GM18520 (cell line): Measurements from ENCODE around the gene MDM2.
"Not testable (repeated sequence)": the region's sequence is repeated elsewhere in the genome, so short reads cannot be mapped to it uniquely, and the experiment has no call there.

ENCODE experiments used
- ATAC-seq: cut with Tn5 transposase; IDR thresholded peaks from one replicate; pipeline ENCODE4 v1.9.1; 2021; ENCODE audit not compliant: unreplicated experiment

MDM2 gene

DNA sequence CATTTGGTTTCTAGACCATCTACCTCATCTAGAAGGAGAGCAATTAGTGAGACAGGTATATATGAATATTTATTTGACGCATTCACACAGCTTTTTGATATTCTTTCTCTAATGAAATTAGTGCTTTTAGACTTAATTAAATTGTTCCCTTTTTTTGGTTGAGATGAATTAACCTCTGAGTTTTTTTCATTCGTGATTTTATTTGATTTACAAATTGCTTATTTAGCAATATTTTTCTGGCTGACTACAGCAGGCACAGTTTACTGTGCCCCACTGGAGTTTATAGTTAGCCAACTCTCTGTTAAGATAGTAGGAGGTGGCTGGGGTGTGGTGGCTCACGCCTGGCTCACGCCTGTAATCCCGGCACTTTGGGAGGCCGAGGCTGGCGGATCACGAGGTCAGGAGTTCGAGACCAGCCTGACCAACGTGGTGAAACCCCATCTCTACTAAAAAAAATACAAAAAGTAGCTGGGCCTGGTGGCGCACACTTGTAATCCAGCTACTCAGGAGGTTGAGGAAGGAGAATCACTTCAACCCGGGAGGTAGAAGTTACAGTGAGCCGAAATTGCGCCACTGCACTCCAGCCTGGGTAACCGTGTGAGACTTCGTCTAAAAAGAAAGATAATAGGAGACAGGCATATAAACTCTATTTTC, 16.7 kb downstream of the MDM2 start:
- ATAC-seq, result no peak

DNA sequence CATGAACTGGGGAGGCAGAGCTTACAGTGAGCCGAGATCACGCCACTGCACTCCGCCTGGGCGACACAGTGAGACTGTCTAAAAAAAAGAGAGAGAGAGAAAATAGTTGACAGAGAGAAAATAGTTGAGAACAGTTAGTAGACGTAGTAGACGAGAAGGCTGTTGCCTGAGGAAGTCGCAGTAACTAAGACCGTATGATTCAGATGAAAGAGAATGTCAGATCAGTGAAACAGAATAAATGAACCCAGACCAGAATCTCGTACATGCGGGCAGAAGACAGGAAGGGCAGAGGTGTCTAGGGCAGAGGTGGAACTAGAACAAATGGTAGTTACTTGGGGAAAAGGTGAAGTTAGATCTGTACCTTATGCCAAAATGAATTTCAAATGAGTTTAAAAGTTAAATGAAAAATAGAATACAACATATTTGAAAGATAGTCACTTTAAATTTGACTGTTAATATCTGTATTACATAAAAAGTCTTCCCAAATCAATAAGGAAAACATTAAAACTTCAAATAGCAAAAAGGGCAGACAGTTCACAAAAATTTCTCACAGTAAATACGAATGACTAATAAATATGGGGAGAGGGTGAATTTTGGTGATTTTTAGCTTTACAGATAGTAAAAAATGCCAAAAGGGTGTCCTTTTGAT, 17.7 kb downstream of the MDM2 start:
- ATAC-seq, result no peak

DNA sequence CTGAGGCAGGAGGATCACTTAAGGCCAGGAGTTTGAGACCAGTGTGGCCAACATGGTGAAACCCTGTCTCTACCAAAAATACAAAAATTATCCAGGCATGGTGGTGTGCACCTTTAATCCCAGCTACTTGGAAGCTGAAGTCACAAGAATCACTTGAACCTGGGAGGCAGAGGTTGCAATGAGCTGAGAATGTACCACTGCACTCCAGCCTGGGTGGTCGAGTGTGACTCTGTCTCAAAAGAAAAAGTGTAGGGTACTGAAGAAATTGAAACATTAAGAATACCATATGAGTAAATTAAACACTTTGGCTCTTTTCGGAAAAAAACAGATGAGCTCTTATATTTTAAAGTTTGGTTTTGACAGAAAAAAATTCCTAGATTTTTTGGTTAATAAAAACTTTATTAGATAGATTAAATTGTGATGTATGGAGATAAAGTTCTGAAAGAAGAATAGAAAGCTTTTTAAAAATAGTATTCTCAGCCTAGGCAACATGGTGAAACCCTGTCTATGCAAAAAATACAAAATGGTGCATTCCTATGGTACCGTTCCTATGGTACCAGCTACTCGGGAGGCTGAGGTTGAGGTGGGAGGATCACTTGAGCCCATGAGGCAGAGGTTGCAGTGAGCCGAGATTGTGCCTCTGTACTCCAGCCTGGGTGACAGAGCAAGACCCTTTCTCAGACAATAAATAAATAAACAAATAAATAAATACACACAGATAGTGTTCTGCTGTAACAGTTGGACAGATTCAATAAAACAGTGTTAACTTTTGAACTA, 20.1 kb downstream of the MDM2 start:
- ATAC-seq, result no peak

DNA sequence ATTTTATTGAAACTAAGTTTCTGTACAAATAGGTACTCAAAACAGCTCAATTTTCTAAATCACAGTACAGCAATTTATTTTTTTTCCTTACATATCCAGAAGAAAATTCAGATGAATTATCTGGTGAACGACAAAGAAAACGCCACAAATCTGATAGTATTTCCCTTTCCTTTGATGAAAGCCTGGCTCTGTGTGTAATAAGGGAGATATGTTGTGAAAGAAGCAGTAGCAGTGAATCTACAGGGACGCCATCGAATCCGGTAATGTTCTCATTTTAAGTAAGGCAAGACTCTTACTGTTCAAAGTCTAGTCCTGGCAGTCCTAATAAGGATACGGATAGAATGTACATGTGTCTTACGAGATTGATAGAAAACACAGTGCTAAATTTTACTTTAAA, 20.7 kb downstream of the MDM2 start:
- ATAC-seq, result no peak

DNA sequence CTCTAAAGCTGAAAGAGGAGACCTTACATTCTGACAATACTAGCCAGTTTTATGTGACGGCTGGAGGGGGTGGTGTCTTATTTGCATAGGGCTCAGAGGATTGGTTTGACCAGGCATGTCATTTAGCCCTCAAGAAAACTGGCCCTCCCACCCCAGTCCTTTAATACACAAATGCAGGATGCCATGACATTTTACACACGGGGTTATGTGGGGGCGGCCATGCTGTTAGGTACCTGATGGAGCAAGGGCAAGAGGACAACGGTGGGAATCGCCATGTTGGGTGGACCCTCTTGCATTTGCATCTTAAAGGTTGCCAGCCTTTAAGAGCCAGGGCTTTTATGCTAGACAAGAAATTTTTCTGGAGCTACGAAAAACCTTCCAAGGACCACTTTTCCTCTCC, 23.3 kb downstream of the MDM2 start:
- no peak for ATAC-seq

DNA sequence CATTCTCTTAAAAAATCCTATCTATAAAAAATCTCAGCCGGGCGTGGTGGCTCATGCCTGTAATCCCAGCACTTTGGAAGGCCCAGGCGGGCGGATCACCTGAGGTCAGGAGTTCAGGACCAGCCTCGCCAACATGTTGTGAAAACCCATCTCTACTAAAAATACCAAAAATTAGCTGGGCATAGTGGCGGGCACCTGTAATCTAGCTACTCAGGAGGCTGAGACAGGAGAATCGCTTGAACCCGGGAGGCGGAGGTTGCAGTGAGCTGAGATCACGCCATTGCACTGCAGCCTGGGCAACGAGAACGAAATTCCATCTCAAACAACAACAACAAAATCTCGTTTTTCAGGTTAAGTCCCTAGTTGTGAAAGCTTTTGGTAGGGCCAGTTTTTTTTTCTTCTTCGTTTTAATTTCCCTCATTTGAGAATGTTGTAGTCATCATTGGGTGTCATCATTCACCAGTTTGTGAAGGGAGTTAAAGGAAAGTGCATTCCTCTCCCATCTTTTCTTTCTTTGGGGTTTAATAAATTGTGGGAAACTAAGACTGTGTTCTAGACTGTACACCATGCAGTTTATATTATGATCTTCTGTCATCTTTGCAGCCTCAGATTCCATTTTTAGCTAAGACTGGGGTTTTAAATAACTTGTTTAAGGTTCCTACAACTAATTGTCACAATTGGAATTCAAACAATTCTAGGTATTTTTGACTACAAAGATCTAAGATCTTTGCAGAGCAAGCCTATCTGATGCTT, 23.9 kb downstream of the MDM2 start:
- no peak for ATAC-seq

DNA sequence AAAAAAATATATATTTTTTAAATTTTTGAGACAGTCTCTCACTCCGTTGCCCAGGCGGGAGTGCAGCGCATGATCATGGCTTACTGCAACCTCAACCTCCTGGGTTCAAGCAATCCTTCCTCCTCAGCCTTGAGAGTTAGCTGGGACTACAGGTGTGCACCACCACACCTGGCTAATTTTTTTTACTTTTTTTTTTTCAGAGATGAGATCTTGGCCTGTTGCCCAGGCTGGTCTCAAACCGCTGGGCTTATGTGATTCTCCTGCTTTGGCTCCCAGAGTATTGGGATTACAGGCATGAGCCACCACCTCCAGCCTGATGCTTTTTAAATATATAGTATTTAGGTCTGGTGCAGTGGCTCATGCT, 24.5 kb downstream of the MDM2 start:
- no peak for ATAC-seq

DNA sequence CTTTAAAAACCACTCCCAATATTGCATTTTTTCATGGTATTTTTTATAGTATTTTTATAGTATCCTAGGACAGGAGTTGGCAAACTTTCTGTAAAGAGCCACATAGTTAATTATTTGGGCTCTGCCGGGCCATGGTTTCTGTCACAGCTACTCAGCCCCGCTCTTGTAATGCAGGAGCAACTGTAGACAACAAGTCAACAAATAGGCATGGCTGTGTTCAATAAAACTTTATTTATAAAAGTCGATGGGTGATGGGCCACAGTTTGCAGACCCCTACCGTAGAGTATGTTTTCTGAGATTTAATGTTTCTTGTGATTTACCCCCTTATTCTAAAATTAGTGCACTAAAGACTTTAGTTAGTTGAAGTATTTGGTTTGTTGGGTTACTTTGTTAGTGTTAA, 25.5 kb downstream of the MDM2 start:
- ATAC-seq, result no peak

DNA sequence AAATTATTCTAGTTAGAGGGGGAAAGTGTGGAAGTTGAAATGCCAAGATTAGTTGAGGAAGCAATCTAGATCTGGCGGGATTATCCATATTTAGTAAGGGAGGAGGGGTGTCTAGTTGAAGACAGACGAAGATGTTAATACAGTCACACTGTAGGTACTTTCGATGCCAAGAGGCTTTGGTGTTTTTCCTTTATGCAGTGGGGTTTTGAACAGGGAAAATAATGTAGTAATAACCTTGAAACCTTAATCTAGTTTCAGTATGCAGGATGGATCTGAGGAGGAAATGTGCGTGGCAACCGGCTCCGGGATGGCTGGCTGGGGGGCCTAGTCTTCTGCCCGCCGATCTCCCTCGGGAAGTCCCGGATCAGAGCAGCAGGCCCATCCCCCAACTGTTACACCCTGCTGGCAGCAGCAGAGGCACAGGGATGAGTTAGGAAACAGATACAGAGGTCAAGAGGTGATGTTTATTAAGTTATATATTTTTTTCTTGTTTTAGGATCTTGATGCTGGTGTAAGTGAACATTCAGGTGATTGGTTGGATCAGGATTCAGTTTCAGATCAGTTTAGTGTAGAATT, 27.4 kb downstream of the MDM2 start:
- ATAC-seq, result no peak

DNA sequence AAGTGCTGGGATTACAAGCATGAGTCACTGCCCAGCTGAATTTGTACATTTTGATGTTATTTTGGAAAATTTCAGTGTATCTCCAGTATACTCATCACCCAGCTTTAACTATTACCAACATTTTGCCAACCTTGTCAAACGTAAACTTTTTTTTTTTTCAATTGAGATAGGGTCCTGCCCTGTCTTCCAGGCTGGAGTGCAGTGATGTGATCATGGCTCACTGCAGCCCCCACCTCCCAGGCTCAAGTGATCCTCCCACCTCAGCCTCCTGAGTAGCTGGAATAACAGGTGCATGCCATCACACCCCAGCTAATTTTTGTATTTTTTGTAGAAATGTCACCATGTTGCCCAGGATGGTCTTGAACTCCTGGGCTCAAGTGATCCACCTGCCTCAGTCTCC, 29.2 kb downstream of the MDM2 start:
- no peak for ATAC-seq

DNA sequence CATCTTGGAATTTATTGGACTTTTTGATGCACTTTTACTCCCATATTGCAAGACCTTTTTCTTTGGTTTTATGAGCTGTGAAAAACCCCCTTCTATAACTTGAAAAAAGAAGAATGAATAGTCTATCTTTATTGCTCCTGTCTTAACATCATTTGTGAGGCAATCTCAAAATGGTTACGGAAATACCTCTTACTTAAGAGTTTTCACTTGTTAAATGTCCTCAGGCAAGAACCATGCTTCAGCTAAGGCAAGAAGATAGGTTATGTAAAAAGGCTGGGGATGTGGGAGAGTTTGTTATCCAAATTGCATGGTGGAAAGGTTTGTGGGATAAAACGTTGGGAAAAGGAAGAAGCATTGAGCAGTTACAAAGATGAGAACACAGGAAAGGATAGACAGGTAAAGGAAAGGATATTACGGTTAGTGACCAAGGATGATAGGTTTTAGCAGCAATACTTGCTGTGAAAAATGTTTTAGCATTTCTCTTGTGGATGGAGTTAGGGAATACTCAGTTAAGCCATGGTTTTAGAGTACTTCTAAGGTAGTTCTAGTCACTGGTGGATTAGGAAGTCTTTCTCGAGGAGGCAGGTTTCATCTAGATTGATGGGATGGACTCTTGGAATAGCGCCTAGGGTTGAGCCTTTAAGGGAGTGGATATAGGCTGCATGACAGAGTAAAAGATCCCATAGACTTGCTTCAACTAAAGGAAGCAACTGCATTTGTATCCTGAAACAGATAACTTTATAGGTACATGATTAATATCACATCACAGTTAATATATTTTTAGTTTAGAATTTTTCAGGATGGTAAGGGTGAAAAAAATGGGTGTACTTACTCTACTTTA, 30.3 kb downstream of the MDM2 start:
- no peak for ATAC-seq

DNA sequence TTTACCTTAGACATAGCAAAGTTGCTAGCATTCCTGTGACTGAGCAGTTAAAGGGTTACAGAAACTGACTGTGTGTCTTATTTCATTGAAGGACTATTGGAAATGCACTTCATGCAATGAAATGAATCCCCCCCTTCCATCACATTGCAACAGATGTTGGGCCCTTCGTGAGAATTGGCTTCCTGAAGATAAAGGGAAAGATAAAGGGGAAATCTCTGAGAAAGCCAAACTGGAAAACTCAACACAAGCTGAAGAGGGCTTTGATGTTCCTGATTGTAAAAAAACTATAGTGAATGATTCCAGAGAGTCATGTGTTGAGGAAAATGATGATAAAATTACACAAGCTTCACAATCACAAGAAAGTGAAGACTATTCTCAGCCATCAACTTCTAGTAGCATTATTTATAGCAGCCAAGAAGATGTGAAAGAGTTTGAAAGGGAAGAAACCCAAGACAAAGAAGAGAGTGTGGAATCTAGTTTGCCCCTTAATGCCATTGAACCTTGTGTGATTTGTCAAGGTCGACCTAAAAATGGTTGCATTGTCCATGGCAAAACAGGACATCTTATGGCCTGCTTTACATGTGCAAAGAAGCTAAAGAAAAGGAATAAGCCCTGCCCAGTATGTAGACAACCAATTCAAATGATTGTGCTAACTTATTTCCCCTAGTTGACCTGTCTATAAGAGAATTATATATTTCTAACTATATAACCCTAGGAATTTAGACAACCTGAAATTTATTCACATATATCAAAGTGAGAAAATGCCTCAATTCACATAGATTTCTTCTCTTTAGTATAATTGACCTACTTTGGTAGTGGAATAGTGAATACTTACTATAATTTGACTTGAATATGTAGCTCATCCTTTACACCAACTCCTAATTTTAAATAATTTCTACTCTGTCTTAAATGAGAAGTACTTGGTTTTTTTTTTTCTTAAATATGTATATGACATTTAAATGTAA, 31.5 kb downstream of the MDM2 start:
- ATAC-seq, result no peak

DNA sequence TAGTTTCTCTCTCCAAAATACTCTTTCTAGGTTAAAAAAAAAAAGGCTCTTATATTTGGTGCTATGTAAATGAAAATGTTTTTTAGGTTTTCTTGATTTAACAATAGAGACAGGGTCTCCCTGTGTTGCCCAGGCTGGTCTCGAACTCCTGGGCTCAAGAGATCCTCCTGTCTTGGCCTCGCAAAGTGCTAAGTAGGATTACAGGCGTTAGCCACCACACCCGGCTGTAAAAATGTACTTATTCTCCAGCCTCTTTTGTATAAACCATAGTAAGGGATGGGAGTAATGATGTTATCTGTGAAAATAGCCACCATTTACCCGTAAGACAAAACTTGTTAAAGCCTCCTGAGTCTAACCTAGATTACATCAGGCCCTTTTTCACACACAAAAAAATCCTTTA, 33.2 kb downstream of the MDM2 start:
- ATAC-seq, result not testable (repeated sequence)

DNA sequence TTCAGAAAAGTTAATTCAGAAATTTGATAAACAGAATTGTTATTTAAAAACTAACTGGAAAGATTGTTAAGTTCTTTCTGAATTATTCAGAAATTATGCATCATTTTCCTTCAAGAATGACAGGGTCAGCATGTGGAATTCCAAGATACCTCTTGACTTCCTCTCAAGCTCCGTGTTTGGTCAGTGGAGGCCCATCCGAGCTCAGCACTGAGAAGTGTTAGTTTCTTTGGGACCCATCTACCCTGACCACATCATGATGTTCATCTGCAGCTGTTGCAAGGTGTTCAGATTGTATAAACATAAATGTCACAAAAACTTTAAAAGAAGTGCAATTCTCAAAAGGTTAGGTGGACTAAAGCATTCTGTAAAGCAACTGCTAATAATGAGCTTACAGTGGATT, 33.7 kb downstream of the MDM2 start:
- ATAC-seq, result no peak

DNA sequence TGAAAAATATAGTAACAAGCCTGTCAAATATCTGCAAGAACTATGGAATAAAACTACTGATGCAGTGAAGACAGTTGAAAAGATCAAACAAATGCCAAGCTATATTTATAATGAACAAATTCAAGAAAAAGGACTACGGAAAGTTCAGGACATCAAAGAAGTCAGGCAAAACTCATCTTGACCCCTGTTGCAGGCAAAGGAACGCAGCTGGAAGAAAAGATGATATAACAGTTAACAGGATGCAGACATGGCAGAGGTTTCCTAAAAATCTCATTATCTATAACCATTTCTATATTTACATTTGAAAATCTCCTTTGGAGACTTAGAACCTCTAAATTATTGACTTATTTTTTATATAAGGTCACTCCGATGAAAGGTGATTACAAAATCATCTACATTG, 34.1 kb downstream of the MDM2 start:
- ATAC-seq, result no peak

DNA sequence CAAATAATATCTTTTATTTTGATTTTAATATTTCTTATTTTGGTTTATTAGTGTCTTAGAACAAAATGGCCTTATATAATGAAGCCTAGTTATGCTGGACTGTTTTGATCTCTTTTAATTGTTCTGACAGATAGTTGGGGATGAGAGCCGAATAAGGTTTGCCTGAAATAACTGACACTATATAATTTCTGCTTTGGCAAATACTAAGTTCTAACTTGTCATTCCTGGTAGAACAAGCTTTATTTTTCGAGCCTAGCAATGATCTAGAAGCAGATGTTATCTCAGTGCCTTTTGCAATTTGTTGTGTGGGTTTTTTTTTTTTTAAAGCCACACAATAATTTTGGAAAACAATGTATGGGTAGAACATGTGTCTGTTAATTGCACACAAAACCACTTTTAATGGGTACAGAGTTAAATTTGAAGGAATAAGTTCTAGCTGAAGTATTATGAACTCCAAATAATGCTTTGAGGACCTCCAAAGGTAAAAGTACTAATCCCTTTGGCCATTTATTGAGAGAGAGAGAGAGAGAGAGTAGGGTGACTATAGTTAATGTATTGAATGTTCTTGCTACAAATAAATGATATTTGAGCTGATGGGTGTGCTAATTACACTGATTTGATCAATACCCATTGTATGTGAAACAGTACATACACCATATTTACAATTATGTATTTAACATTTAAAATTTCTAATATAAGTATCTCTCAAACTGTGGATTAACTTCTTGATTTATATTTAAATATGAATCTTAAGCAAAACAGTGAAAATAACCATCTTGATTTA, 35.0 kb downstream of the MDM2 start:
- no peak for ATAC-seq

DNA sequence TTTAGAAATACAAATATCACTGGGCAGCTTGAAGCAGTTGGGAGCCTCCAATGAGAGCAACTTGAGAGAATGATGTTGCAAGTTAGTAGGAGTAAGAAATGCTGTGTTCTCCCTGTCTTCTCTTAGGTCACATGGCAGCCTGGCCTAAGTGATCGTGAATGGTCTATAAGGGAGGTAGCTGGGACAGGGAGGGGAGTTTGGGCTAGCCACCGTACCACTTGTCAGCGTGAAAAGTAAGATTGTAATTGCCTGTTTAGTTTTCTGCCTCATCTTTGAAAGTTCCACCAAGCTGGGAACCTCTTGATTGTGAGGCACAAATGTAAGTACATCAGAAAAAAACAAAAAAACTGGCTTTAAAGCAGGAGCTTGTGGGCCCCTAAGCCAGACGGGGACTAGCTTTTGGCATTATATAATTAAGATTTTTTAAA, 36.4 kb downstream of the MDM2 start:
- ATAC-seq, result no peak
